Endothelial cell (in vitro differentiated cells): ENCODE results near the gene PRRX1. TPM values are rescaled to one million over a fixed set of nuclear protein-coding genes. Genes with fewer than 3 reads are reported as not detected.

ENCODE experiments used
- DNase-seq: peaks from one replicate; pipeline ENCODE4 v3.0.0; 2021; ENCODE audit warnings: low spot score
- H3K27ac Mint-ChIP-seq: one replicate; pipeline ENCODE4 v1.8.0; 2021; ENCODE audit warnings: mixed read lengths, inconsistent platforms; ENCODE audit not compliant: unreplicated experiment
- H3K27me3 Mint-ChIP-seq: one replicate; pipeline ENCODE4 v1.8.0; 2021; ENCODE audit warnings: mild to moderate bottlenecking, moderate library complexity, mixed read lengths, inconsistent platforms; ENCODE audit not compliant: unreplicated experiment
- H3K36me3 Mint-ChIP-seq: one replicate; pipeline ENCODE4 v1.8.0; 2021; ENCODE audit warnings: mild to moderate bottlenecking, low read depth, mixed read lengths, inconsistent platforms; ENCODE audit not compliant: unreplicated experiment
- H3K4me1 Mint-ChIP-seq: one replicate; pipeline ENCODE4 v1.8.0; 2021; ENCODE audit warnings: mild to moderate bottlenecking, mixed read lengths, inconsistent platforms; ENCODE audit not compliant: unreplicated experiment
- H3K4me3 Mint-ChIP-seq: one replicate; pipeline ENCODE4 v1.8.0; 2021; ENCODE audit warnings: mild to moderate bottlenecking, mixed read lengths, inconsistent platforms; ENCODE audit not compliant: unreplicated experiment
- H3K9me3 Mint-ChIP-seq: one replicate; pipeline ENCODE4 v1.8.0; 2021; ENCODE audit warnings: mixed read lengths, inconsistent platforms; ENCODE audit not compliant: unreplicated experiment
- total RNA-seq: library from RNA; stranded (reverse); fragmentation: NEBNext Ultra II Directional; extraction: Animal tissue kit (Norgen Biotek cat#: 25700); gene quantifications from one replicate; pipeline ENCODE4 v1.2.1, GENCODE V29; 2021; ENCODE audit not compliant: unreplicated experiment
- TF ChIP-seq, protein P1 (sequence below): fragments of 200-600 bp; sonication (generic); IDR thresholded peaks from one replicate; pipeline ENCODE4 v1.5.0; 2021; ENCODE audit warnings: antibody characterized with exemption; ENCODE audit not compliant: unreplicated experiment

PRRX1 gene
- total RNA-seq, 1 donor from 2014 or later, result not detected

DNA sequence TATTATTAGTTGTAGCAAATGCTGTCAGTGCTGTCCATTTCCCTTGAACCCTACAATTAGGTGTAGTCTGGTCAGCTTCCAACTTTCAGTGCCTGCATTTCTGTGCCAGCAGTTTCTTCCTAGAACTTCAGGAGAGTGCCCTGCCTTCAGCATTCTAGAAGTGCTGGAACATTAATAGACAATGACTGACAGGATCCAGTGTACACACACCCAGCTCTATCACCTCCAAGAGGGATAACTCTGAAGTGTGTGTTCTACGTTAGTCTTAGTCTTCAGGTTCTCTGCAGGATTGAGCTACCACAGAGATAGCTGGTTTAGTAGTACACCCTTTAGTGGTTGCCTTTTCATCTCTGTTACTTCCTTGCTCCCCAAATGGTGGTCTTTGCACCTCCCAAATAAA, 61.4 kb downstream of the PRRX1 start:
- H3K36me3 Mint-ChIP-seq, result no peaks in the 10 kb centered on the region
- H3K4me1 Mint-ChIP-seq, result peaks cover 7% of the 10 kb centered on the region
- H3K27me3 Mint-ChIP-seq, result no peaks in the 10 kb centered on the region
- DNase-seq, result no peak
- TF ChIP-seq, protein P1, sequence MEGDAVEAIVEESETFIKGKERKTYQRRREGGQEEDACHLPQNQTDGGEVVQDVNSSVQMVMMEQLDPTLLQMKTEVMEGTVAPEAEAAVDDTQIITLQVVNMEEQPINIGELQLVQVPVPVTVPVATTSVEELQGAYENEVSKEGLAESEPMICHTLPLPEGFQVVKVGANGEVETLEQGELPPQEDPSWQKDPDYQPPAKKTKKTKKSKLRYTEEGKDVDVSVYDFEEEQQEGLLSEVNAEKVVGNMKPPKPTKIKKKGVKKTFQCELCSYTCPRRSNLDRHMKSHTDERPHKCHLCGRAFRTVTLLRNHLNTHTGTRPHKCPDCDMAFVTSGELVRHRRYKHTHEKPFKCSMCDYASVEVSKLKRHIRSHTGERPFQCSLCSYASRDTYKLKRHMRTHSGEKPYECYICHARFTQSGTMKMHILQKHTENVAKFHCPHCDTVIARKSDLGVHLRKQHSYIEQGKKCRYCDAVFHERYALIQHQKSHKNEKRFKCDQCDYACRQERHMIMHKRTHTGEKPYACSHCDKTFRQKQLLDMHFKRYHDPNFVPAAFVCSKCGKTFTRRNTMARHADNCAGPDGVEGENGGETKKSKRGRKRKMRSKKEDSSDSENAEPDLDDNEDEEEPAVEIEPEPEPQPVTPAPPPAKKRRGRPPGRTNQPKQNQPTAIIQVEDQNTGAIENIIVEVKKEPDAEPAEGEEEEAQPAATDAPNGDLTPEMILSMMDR, result no peak
- H3K4me3 Mint-ChIP-seq, result no peak overlapping the region
- H3K9me3 Mint-ChIP-seq, result no peaks in the 10 kb centered on the region
- H3K27ac Mint-ChIP-seq, result no peak overlapping the region

DNA sequence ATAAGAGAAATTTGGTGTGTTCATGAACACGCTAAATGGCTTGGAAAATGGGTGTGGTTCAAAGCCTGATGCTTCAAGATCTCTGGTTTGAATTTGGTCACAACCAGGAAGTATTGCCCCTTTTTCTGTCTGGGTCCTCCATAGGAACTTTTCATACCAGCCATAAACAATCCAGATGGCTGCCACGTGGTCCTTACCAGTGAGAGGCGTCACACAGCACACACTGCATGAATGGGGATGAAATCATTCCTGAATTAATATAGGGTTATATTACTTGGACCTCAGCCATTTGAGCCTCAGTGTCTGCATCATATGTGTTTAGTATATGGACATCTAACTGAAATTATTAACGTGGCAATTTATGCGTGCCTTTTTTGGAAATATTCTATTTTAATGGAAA, 64.0 kb downstream of the PRRX1 start:
- Mint-ChIP-seq H3K27ac (no peak overlapping the region), H3K36me3 (no peaks in the 10 kb centered on the region), H3K4me3 (no peak overlapping the region), H3K9me3 (no peaks in the 10 kb centered on the region), H3K4me1 (peaks cover 7% of the 10 kb centered on the region), H3K27me3 (no peaks in the 10 kb centered on the region)
- DNase-seq, result no peak
- TF ChIP-seq, protein P1, result no peak

DNA sequence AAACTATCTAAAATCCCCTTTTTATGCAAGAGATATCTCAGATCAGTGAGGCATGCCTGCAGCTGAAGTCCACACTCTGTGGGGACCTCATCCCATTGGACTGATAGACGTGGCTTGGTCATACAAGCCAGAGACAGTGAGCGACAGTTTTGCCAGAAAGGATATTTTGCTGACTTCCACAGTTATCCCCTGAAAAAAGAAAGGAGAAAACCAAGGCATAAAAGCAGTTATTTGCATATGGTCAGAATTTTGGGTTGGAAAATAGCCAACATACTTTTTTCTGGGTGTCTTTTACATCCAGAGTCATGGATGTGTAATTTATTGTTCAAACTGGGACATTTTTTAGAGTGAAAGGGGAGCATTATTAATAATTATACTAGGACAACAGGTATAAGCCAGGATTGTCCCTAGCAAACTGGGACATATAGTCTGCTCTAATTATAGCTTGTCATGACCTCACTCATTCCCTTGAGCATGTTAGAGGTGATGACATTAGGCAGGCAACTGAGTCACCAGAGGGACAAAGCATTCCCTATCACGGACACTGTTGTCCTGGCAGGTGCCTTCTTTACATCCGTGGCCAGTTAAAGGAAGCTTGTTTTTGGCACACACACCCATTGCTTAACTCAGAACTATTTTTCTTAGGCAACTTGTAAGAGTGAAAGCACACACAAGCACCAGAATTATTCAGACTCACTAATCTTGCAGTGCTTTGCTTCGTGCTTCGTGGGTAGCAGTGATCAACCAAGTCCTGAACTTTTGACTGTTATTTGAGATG, 65.5 kb downstream of the PRRX1 start:
- no peak for DNase-seq
- no peaks in the 10 kb centered on the region for H3K36me3 Mint-ChIP-seq
- no peak overlapping the region for H3K4me3 Mint-ChIP-seq
- H3K27me3 Mint-ChIP-seq, result no peaks in the 10 kb centered on the region
- H3K9me3 Mint-ChIP-seq, result no peaks in the 10 kb centered on the region
- H3K27ac Mint-ChIP-seq, result no peak overlapping the region
- TF ChIP-seq, protein P1, result no peak
- peaks cover 7% of the 10 kb centered on the region for H3K4me1 Mint-ChIP-seq

DNA sequence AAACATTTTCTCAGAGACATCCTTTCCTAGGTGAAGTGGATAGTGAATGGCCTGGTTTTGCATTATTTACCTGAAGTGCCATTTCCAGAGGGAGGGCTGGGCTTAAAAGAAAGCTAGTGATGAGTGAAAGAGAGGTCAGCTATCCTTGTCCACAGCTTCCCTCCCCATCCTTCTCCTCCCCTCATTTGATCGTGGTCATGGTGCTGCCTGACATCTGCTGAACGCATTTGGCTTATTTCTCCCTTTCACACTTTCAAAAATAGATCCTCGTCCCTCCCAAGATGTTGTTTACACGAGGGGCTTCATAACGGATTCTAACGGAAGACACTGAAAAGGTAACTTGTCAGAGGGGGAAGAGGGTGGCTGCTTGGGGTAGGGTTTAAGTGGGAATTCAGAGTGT, 66.1 kb downstream of the PRRX1 start:
- TF ChIP-seq, protein P1, result no peak
- no peaks in the 10 kb centered on the region for H3K27me3 Mint-ChIP-seq
- H3K27ac Mint-ChIP-seq, result no peak overlapping the region
- H3K9me3 Mint-ChIP-seq, result no peaks in the 10 kb centered on the region
- H3K4me1 Mint-ChIP-seq, result peaks cover 7% of the 10 kb centered on the region
- H3K4me3 Mint-ChIP-seq, result no peak overlapping the region
- H3K36me3 Mint-ChIP-seq, result no peaks in the 10 kb centered on the region
- DNase-seq, result no peak

DNA sequence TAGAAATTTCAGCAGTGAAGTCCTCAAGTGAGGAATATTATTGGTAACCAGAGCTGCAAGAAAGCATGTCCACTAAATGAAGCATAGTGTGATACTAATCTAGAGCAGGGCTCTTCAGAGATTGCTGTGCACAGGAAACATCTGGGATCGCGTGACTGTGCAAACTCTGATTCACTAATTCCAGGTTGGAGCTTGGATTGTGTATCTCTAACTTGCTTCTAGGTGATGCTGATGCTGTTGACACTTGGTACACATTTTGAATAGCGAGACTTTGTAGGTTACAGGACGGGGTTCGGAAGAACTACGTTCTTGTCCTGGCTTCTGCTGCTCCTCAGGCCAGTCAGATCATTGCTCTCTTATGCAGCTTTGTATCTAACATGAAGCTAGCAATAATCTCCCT, 66.5 kb downstream of the PRRX1 start:
- TF ChIP-seq, protein P1, result no peak

More for the DNA sequence above, 66.5 kb downstream of the PRRX1 start:
- H3K9me3 Mint-ChIP-seq, result no peaks in the 10 kb centered on the region
- H3K27ac Mint-ChIP-seq, result no peak overlapping the region
- no peaks in the 10 kb centered on the region for H3K36me3 Mint-ChIP-seq
- no peak for DNase-seq
- peaks cover 7% of the 10 kb centered on the region for H3K4me1 Mint-ChIP-seq
- no peak overlapping the region for H3K4me3 Mint-ChIP-seq
- H3K27me3 Mint-ChIP-seq, result no peaks in the 10 kb centered on the region
